HG03460 (cell line): Measurements from ENCODE around the gene DMRT3.
A peak's percentile ranks its signal among the peaks of the same experiment; 100 is the strongest.

Source experiments
- ATAC-seq: cut with Tn5 transposase; IDR thresholded peaks from one replicate; pipeline ENCODE4 v1.9.1; 2021; ENCODE audit not compliant: unreplicated experiment

Gene DMRT3

DNA sequence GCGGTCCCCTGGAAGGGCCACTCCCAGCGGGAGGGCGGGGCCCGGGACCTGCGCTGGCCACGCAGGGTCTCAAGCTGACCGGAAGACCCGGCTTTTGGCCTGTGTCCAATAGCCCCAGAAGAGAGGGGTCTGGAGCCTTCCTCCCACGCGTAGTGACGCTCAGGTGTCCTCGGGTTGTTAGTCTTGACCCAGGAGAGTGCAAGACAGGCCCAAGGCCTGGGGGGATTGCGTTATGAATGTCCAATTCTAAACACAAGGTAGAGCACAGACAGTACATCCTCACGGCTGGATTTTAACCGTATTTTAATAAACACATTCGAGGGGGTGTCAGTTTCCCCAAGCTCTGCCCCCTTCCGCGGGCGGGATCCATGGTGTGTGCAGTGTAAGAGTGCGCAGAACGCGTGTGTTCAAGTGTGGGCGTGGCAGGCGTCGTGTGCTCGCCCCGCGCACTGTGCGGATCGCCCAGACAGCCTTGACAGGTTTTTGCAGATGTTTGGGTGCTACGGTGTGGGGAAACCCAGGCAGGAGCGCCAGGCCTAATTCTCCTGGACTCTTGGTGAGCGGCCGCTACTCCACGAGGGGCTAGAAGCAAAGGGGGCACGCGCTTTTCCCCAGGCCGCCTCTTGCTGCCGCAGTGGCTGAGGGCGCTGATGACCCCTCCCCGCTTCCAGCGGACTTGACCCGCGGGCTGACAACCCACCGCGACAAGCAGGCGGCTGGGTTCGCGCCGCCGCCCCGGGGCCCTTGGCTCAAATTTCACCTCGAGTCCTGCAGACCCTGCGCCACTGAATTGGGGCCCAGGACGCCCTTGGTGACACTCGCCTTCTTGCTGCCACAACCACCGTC, 6.1 kb upstream of the DMRT3 start:
- no peak for ATAC-seq

DNA sequence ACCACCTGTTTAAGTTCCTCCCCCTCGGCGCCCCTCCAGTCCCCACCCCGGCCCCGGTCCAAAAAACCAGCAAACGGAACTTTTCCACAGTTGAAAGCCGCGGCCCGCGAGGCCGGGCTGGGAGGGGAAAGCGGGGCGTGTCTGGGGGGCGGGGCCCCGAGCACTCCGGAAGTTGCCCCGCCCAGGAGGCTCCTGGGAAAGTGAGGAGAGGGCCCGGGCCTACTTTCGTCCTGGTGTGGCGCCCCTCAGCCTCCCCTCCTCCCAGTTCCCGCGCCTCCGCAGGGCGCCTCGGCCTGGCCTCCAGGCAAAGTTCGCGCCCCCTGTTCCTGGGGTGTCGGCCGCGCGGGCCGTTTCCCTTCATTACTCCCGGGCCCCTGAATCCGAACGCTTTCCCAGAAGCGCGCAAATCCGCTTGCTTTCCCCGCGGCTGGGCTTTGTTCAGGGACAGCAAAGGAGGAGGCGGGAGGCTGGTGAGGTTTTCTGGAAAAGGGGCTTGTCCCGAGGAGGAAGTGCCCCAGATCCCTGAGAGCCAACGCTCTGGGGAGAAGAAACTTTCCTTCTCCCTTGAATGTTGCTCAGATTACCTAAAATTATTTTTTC, 4.5 kb upstream of the DMRT3 start:
- no peak for ATAC-seq

DNA sequence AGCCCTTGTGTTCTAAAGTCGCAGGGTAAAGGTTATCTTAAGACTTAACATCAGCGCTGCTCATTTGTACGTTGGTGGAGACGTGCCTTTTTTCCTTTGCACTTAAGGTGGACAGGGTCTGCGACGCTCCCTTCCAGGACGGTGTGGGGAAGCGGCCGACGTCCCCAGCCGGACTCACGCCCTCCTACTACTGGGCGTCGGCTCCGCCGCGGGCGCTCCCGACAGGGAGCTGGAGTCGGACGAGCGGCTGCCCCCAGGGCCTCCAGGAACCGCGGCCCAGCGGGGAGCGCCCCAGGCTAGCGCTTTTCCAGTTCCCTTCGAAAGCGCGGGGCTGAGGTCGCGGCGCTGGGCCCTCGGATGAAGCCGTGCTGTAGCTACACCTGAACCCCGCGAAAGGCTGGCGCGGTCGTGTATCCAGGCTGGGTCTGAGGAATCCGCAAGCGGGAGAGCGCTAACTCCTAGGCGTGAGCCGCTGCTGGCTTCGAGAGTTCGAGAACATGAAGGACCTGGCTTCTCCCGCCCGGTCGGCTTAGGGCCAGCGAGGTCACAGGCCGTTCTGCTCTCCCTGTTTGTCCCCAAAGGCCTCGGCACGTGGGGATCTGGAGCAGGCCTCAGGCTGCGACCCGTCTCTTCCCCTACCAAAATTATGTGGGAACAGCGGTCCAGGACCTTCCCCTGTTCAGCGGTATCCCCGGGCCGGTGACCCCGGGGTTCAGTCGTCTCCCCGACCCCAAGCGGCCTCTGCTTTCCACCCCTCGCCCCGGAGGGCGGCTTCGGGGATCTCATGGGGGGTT, 3.8 kb upstream of the DMRT3 start:
- ATAC-seq = no peak

DNA sequence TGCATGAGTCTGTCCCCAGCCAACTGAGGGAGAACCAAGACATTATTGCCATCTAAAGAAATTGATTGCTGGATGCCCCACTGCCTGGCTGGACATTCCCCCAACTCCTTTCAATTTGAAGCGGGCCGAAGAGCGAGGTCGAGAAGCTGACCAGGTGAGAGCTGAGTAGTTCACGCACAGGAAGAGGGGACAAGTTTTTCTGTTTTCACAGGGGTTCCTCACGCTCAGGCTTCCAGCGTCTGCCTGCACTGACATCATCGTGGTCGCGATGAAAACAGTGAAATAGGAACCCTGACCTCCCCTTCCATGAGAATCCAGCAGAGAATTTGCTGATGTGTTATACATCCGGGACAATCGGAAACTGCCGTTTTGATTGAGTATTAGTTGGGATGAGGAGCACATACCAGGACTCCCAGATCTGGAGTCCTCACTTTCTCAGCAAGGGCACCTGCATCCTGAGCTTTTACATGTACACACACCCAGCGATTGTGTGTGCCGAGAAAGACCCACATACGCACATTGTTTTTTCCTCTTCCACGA, 3.1 kb upstream of the DMRT3 start:
- ATAC-seq = no peak

DNA sequence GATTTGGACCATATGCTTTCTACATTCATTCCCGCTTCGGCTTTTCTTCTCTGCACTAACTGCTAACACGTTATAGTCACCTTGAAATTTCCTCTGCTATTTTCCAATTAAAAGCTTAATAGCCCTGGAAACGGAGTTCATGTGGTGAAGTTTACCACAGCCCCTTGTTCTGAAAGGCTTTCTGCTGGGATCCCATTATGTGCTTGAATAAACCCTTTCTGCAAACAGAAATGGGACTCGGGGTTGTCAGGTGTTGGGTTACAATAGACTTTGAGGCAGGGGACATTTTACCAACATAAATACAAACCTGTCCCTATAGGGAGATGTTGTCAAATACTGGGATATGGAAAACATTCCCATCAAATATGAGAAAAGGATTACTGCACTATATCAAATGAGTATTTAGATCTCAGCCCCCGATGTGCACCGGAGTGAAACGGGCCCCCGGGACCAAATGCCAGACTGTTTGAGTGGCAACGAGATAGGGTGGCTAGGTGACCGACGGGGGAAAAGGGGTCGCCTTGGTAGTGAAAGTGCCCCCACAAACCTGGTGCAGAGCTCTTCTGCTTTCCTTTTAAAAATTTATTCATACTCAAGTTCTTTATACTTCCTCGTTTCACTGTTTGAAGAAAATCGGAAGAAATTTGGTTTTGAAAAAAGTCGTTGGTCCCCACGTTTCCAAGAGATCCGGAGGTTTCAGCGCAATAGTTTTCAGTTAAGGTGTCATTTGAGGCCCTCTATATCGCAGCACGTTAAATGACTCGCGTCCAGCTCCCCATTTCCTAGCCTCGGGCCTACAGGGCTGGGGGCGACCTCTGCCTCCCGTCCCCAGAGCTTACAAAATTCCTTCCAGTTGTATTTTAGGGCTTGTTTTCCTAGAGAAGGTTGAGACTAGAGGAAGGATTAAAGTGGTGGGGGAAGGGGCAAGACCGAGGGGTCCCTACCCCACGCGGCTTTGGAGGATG, 2.1 kb upstream of the DMRT3 start:
- no peak for ATAC-seq

DNA sequence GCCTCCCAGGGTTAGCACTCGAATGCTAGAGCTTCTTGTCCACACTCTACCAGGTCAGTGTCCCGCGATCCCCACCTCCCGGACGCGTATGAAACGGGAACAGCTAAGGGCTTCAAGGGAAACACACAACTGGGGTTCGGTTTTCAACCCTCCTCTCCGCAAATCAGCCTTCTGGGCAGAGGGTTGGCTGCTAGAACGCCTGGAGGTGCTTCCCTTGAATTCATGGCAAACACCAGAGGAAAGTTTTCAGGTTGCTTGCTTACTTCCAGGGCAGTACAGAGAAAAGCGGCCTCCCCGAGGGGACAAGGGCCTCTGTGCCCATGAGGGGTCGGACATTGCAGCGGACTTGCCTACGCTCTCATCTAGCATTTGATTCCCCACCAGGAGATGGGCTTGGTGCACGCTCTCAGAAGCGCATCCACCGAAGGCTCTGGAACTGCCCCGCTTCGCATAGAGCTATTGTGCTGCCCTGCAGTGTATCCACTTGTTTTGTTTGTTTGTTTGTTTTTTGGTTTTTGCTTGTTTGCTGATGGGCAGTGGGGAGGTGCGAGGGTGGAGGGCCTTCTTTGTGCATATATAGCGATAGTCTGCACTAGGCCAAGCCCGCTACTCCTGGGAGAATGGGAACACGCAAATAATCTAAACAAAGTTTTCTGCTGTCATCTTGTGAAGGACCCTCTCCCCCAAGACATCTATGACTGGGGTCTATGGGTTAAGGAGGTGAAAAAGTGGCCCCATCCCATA, 1.3 kb upstream of the DMRT3 start:
- ATAC-seq = no peak

DNA sequence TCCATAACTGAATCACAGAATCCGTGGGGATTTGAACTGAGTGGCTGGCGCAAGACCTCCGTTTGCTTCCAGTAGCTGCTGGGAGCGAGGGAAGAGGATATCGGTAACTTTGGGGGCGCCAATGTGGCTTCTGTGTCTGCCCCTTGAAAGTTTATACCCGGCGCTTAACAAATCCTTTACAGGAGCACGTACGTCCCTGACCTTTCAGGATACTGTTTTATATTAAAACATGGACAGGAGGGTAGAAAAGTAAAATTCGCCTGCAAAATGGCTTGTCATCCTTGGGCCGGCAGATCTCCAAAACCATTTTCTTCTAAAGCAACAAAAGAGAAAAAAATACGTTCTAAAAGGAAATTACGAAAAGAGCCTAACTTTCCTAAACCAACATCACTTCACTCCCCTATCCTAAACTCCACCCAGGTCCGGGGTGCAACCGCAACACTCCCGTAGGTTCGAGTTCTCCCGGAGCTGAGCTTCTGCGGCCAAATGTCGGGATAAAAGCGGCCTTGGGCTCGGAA, 656 bp upstream of the DMRT3 start:
- no peak for ATAC-seq

DNA sequence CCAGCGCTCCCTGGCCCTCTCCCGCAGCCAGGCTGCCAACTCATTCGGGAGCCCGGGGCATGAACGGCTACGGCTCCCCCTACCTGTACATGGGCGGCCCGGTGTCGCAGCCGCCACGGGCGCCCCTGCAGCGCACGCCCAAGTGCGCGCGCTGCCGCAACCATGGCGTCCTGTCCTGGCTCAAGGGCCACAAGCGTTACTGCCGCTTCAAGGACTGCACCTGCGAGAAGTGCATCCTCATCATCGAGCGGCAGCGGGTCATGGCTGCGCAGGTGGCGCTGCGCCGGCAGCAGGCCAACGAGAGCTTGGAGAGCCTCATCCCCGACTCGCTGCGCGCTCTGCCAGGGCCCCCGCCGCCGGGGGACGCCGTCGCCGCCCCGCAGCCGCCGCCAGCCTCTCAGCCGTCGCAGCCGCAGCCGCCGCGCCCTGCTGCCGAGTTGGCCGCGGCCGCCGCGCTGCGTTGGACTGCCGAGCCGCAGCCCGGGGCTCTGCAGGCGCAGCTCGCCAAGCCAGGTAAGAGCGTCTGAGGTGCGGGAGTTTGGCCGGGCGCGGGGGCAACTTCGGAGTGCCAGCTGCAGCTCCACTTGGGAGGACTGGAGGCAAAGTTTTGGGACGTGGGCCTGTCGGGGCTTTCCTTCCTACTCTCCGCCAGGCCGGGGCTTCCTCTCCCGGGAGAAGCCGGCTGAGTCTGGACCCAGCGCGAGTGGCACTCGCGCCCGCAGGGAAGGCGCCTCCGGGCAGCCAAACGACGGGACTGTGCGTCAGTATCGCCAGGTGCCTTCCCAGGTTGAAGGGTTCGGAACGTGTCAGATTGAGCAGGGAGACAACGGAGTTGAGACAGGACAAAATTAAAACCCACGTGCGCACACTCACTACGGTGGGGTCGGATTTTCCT, 735 bp downstream of the DMRT3 start:
- ATAC-seq = no peak

DNA sequence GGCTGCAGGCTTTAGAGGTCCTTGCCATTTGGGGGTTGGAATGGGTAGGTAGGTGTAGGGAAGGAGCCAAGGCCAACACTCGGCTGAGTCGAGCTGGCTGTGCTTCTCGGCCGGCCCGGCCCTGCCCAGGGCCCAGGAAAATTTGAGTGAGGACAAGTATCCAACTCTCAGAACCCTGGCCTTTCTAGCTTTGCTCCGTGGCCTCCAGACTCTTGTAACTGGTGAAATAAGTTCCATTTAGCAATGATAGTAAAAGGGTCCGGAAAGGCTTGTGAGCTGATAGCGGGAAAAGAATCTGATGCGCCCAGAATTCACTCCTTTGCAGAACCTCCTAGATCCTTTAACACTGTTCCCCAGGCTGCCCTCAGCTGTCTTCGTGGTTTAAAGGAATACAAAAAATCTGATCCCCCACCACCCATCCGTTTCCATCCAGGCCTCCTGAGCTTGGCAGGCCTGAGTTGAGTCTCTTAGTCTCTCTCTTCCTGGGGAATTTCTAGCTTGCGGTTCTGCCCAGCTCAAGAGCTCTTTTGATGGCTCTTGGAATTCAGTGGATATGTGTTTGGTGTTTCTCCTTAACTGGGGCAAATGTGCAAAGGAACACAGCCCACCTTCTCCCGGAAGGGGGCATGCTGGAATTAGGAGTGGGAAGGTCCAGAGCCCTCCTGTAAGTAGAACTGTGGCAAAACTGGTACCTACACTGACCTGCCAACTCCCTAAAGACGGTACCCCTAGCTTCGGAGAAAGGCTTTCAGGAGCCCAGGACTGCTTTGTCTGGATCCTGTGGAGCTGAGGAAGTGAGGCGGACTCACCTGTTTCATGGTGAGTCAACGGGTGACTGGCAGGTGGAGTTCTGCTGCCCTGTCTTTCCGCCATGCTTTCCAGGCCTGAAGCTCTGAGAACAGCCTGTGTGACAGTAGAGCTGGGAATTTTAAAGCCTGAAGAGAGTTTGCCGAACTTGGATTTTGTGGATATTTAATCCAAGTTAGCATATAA, 1.7 kb downstream of the DMRT3 start:
- ATAC-seq = no peak

DNA sequence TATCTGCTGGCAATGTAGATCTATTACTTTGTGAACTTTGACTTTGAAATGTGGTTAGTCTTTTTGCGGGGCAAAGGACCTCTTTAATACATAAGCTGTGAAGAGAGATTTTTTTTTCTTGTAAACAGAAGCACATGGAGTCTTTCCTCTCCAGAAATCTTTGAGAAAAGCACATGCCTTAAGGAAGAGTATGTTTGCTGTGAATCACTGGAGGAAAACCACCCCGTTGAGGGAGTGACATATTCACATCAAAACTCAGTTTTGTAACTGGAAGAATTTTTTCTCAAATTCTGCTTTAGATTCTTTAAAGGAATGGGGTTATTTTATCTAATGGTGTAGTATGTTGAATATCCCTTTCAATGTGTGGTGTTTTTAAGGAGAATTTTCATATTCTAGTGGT, 3.5 kb downstream of the DMRT3 start:
- no peak for ATAC-seq

DNA sequence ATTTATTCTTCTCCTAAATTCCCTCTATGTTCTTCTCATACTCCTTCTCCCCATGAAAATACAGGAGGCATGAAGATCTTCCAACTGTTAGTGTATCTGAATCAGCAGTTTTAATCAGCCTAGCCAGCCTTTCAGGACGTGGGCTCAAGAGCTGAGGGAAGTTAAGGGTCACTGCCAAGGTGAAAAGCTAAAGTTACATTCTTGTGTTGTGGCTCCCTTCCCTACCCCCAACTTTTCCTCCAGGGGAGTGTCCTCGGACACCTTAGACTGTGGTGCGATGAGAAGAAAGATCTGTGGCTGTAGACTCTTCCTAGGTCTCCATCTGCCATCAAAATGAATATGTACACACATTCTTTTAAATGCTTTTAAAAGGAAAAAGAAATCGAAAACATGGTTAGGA, 4.2 kb downstream of the DMRT3 start:
- ATAC-seq = no peak

DNA sequence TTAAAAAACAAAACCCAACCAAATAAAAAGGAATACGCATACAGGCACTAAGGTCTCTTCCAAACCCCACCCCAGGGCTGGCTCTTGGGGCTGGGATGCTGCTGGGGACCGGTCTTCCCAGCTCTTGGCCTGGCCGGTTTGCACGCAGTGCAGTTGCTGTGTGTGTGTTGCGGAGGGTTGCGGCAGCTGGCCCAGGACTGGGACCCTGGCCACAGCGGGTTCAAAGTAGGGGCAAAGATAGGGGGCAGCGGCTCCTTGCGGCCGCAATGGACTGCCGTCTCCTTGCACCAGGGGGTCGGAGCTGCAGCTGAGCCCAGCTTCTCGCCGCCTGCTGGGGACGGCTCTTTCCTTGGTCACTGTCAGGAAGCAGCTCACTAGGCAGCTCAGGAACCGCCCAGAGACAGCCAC, 5.0 kb downstream of the DMRT3 start:
- ATAC-seq = no peak

DNA sequence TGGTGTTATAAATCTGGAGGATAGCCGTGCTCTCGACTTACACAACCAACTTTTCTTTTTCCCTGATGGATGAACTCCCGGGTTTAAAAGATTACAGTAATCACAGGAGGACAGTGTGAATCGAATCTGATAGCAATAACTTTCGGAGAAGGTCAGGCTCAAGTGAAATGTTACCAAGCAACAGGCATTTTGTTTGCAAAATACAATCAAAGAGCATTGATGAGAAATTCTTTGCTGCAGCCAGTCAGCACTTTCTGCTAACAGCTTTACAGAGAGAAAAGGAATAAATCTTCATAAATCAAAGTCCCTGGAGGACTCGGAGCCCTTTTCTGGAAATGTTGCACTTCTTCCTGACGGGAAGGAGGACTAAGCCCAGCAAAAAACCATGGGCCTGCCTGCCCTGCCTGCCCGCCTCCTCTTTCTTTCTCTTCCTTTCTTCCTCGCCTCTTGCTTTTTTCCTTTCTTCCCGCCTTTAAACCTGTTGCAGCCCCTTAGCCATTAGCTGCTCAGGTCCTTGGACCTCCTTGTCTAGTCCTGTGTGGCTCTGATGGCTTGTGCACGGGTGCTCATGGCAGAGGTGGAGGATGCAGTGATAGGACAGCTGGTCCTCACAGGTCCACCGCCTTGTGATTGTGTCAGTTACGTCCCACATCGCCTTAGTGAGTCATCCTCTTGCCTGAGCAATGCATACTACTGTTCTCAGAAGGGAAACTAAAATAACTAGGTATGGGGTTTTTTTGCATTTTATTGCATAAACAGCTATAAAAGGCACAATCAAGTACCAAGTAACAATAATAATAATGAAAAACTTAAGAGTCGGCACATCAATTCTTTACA, 6.2 kb downstream of the DMRT3 start:
- ATAC-seq = no peak

DNA sequence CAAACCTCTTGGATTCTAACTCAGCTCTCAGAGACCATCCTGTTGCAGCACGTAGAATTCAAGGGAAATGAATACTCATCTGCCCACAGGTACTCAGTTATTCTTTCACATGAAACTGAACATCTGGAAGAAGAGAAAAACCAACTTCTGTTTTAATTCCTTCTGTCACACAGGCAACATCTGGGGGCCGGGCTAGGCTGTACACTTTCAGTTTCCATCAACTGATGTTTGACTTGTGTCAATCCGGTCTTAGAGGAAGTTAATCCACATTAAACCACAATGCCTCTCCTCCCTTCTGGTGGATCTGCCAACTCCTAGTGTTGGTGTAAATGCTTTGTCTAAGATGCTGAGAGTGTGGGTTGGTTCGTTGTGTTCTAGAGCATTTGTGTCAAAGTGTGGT, 17.6 kb downstream of the DMRT3 start:
- peak; percentile 78 for ATAC-seq

DNA sequence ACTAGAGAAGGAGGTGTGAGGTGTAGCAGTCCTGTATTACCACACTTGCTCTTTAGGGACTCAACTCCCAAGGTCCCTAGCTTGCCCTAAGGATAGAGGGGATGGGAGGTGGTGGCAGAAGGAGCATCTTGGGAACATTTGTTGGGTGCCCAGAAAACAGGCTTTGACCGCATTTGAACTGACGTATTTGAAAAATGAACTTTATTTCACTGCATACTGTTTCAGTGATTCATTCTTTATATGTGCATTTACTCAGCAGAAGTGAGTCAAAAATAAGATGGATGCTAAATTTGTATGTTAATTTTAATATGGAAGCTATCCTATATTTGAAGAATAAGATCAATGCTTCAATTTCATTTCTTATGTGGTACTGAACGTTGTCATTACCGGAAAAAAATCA, 18.7 kb downstream of the DMRT3 start:
- no peak for ATAC-seq

DNA sequence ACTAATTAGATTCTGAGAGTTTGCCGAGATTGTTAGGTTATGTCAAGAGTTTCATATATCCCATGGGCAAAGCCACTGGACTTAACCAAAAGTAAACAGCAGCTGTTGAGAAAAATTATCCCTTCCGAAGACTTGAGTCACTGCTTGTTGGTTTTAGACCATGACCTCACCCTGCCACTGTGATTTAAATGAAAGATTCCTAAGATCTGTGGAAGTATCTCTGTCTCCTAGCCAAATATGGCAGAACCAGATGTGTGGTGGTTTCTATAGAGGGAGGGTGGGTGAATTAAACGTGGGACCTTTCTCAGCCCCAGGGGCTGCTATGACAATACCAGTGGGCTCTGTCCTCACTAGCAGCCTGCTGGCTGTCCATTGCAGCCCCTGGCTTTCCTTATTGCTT, 19.3 kb downstream of the DMRT3 start:
- ATAC-seq = no peak
